GM12873 (cell line): ENCODE results near the gene CNOT2.

ENCODE experiments used
- TF ChIP-seq, protein P1 (sequence below): IDR thresholded peaks from 2 replicates; pipeline ENCODE4 v1.5.1; 2012; ENCODE audit warnings: low read depth, mild to moderate bottlenecking, moderate library complexity, low read length, control low read depth; ENCODE audit not compliant: insufficient read depth; ENCODE audit errors: missing control alignments

The CNOT2 gene

GRCh38 chr12:70319605-70320004, 76.4 kb downstream of the CNOT2 start:
- TF ChIP-seq, protein P1, sequence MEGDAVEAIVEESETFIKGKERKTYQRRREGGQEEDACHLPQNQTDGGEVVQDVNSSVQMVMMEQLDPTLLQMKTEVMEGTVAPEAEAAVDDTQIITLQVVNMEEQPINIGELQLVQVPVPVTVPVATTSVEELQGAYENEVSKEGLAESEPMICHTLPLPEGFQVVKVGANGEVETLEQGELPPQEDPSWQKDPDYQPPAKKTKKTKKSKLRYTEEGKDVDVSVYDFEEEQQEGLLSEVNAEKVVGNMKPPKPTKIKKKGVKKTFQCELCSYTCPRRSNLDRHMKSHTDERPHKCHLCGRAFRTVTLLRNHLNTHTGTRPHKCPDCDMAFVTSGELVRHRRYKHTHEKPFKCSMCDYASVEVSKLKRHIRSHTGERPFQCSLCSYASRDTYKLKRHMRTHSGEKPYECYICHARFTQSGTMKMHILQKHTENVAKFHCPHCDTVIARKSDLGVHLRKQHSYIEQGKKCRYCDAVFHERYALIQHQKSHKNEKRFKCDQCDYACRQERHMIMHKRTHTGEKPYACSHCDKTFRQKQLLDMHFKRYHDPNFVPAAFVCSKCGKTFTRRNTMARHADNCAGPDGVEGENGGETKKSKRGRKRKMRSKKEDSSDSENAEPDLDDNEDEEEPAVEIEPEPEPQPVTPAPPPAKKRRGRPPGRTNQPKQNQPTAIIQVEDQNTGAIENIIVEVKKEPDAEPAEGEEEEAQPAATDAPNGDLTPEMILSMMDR = no peak

DNA sequence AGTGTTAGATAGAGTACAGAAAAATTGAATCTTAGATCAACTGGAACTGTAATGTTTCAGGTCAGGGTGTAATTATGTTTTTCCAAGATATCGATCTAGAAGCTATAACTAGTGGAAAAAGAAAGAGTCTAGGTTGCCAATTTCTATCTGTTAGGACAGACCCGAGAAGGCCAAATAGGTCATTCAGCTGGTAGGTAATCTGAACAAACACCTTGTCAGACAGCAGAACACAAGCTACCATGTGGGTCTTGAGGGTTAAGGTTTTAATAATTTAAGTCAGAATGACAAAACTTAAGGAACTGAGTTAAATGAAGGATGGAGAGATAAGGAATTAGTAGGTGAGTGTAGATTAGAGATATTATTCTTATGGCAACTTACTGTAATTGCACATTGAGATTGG, 78.0 kb downstream of the CNOT2 start:
- TF ChIP-seq, protein P1 = no peak

- TF ChIP-seq, protein P1 = no peak
These were observed 84.3 kb downstream of the CNOT2 start for GRCh38 chr12:70327541-70327940.

DNA sequence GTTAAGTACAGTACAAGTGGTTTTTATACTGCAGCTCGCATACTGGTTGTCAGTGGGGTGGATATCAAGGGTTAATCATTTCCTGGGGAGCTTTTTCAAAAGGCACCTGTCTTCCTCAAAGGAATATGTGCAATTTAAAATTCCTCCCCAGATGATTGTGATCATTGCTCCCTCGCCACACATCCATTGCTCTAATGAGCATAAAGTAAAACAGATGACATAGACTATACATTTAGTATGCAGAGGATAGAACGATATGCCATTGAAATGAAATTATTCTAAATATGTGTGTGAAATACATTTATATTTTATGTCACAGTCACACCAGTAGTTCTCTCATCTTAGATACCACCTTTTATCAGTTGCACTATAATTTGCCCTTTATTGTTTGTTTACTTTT, 86.5 kb downstream of the CNOT2 start:
- TF ChIP-seq, protein P1 = no peak

GRCh38 chr12:70330158-70330557, 86.9 kb downstream of the CNOT2 start:
- TF ChIP-seq, protein P1 = no peak

- TF ChIP-seq, protein P1 = no peak
These were observed 89.0 kb downstream of the CNOT2 start for GRCh38 chr12:70332236-70332635.

- TF ChIP-seq, protein P1 = no peak
These were observed 91.5 kb downstream of the CNOT2 start for GRCh38 chr12:70334742-70335141.
